Measurements from ENCODE around the gene PNLDC1. TPM values are rescaled to one million over a fixed set of nuclear protein-coding genes. Genes with fewer than 3 reads are reported as not detected.

The PNLDC1 gene
- not detected in 2 replicates for total RNA-seq
- long read RNA-seq = 0 reads

GRCh38 chr6:159800141-159800865 lies at the start of gene PNLDC1:
Gene PNLDC1 (plus strand): TSS chr6:159800276. CDS start chr6:159800308, 32 bp downstream.
- no peaks in the 10 kb centered on the region for H3K4me1 Mint-ChIP-seq (ENCODE audit: unreplicated experiment)
- H3K27ac Mint-ChIP-seq (ENCODE audit: unreplicated experiment) = no peak within 1 kb of the TSS
- DNase-seq (ENCODE audit: extremely low spot score, unreplicated experiment) = no peak
- H3K4me3 Mint-ChIP-seq (ENCODE audit: unreplicated experiment) = no peak within 1 kb of the TSS
- no peaks in the 10 kb centered on the region for H3K27me3 Mint-ChIP-seq (ENCODE audit: unreplicated experiment)
- H3K9me3 Mint-ChIP-seq (ENCODE audit: unreplicated experiment) = no peaks in the 10 kb centered on the region
- no peak for TF ChIP-seq CTCF (IDR thresholded peaks at IDR 0.05)
- peaks cover 21% of the 10 kb centered on the region for H3K36me3 Mint-ChIP-seq (ENCODE audit: unreplicated experiment)

GRCh38 chr6:159751448-159751847 lies 48.6 kb upstream of the PNLDC1 start:
- no peak overlapping the region for H3K27ac Mint-ChIP-seq (ENCODE audit: unreplicated experiment)
- no peak for DNase-seq (ENCODE audit: extremely low spot score, unreplicated experiment)
- no peaks in the 10 kb centered on the region for H3K9me3 Mint-ChIP-seq (ENCODE audit: unreplicated experiment)
- H3K4me1 Mint-ChIP-seq (ENCODE audit: unreplicated experiment) = no peaks in the 10 kb centered on the region
- TF ChIP-seq CTCF (IDR thresholded peaks at IDR 0.05) = no peak
- no peaks in the 10 kb centered on the region for H3K27me3 Mint-ChIP-seq (ENCODE audit: unreplicated experiment)
- peaks cover 56% of the 10 kb centered on the region for H3K36me3 Mint-ChIP-seq (ENCODE audit: unreplicated experiment)
- no peak overlapping the region for H3K4me3 Mint-ChIP-seq (ENCODE audit: unreplicated experiment)

- Mint-ChIP-seq H3K4me3 (ENCODE audit: unreplicated experiment) (no peak overlapping the region), H3K4me1 (ENCODE audit: unreplicated experiment) (no peaks in the 10 kb centered on the region), H3K27me3 (ENCODE audit: unreplicated experiment) (no peaks in the 10 kb centered on the region), H3K9me3 (ENCODE audit: unreplicated experiment) (no peaks in the 10 kb centered on the region), H3K36me3 (ENCODE audit: unreplicated experiment) (peaks cover 57% of the 10 kb centered on the region), H3K27ac (ENCODE audit: unreplicated experiment) (no peak overlapping the region)
- no peak for TF ChIP-seq CTCF (IDR thresholded peaks at IDR 0.05)
- DNase-seq (ENCODE audit: extremely low spot score, unreplicated experiment) = no peak
These were observed 46.8 kb upstream of the PNLDC1 start for GRCh38 chr6:159753081-159753872.

- Mint-ChIP-seq H3K9me3 (ENCODE audit: unreplicated experiment) (no peaks in the 10 kb centered on the region), H3K4me3 (ENCODE audit: unreplicated experiment) (no peak overlapping the region), H3K27me3 (ENCODE audit: unreplicated experiment) (no peaks in the 10 kb centered on the region), H3K36me3 (ENCODE audit: unreplicated experiment) (peaks cover 54% of the 10 kb centered on the region), H3K4me1 (ENCODE audit: unreplicated experiment) (no peaks in the 10 kb centered on the region), H3K27ac (ENCODE audit: unreplicated experiment) (no peak overlapping the region)
- no peak for DNase-seq (ENCODE audit: extremely low spot score, unreplicated experiment)
- TF ChIP-seq CTCF (IDR thresholded peaks at IDR 0.05) = no peak
These were observed 45.7 kb upstream of the PNLDC1 start for GRCh38 chr6:159754401-159754800.

All from osteocyte (in vitro differentiated cells).